ENCODE data around the gene PHACTR2. TPM values are rescaled to one million over a fixed set of nuclear protein-coding genes. Genes with fewer than 3 reads are reported as not detected.
"Not testable (repeated sequence)": the region's sequence is repeated elsewhere in the genome, so short reads cannot be mapped to it uniquely, and the experiment has no call there.

The PHACTR2 gene
- total RNA-seq, 4 donors from 2014 or later = 25.4 to 31.8 (median 26.1) TPM

GRCh38 chr6:143727035-143727434 is 49.3 kb downstream of the PHACTR2 start:
- TF ChIP-seq POLR2A (IDR thresholded peaks at IDR 0.05) = no peak
- TF ChIP-seq CTCF (IDR thresholded peaks at IDR 0.05 in 4 of 5, conservative IDR thresholded peaks at IDR 0.05 in 1 of 5) = no peak
- intact Hi-C loops (cut with DNase I; ENCODE audit: low total_unique reads) = no loop called here
- Histone ChIP-seq H3K4me3 (no peak overlapping the region), H3K4me1 (peaks cover 0 to 2% of the 10 kb centered on the region in 2 donors), H3K27me3 (no peaks in the 10 kb centered on the region), H3K9me3 (no peaks in the 10 kb centered on the region), H3K27ac (no peak overlapping the region), H3K36me3 (no peaks in the 10 kb centered on the region)
- in situ Hi-C loops (cut with MboI; ENCODE audit: low sequenced_read_pairs in 4 of 4) = no loop called here
- ATAC-seq (no peak), DNase-seq (no peak)

- ATAC-seq = no peak
- intact Hi-C loops (cut with DNase I; ENCODE audit: low total_unique reads) = no loop called here
Measured at GRCh38 chr6:143731789-143732188, 54.0 kb downstream of the PHACTR2 start.

GRCh38 chr6:143732536-143732935 is 54.8 kb downstream of the PHACTR2 start:
- intact Hi-C loops (cut with DNase I; ENCODE audit: low total_unique reads) (no loop called here), in situ Hi-C loops (cut with MboI; ENCODE audit: low sequenced_read_pairs in 4 of 4) (no loop called here)
- Histone ChIP-seq H3K27me3 (no peaks in the 10 kb centered on the region), H3K4me1 (peaks cover 9 to 42% of the 10 kb centered on the region in 2 donors), H3K9me3 (no peaks in the 10 kb centered on the region), H3K36me3 (no peaks in the 10 kb centered on the region), H3K4me3 (no peak overlapping the region), H3K27ac (no peak overlapping the region)
- TF ChIP-seq CTCF (IDR thresholded peaks at IDR 0.05 in 4 of 5, conservative IDR thresholded peaks at IDR 0.05 in 1 of 5) = no peak
- no peak for TF ChIP-seq POLR2A (IDR thresholded peaks at IDR 0.05)
- ATAC-seq (no peak), DNase-seq (no peak)

More at GRCh38 chr6:143731789-143732188, 54.0 kb downstream of the PHACTR2 start:
- H3K4me3 ChIP-seq = no peak overlapping the region
- in situ Hi-C loops (cut with MboI; ENCODE audit: low sequenced_read_pairs in 4 of 4) = no loop called here
- no peaks in the 10 kb centered on the region for H3K27me3 ChIP-seq
- H3K4me1 ChIP-seq = peaks cover 9 to 42% of the 10 kb centered on the region in 2 donors
- TF ChIP-seq CTCF (IDR thresholded peaks at IDR 0.05 in 4 of 5, conservative IDR thresholded peaks at IDR 0.05 in 1 of 5) = no peak
- TF ChIP-seq POLR2A (IDR thresholded peaks at IDR 0.05) = no peak
- no peaks in the 10 kb centered on the region for H3K36me3 ChIP-seq
- DNase-seq = no peak
- H3K27ac ChIP-seq = peak overlapping the region in 1 of 4 donors; percentile 13
- H3K9me3 ChIP-seq = no peaks in the 10 kb centered on the region

GRCh38 chr6:143733510-143733909 is 55.7 kb downstream of the PHACTR2 start:
- in situ Hi-C loops (cut with MboI; ENCODE audit: low sequenced_read_pairs in 4 of 4) (no loop called here), intact Hi-C loops (cut with DNase I; ENCODE audit: low total_unique reads) (no loop called here)
- TF ChIP-seq POLR2A (IDR thresholded peaks at IDR 0.05) = no peak
- no peaks in the 10 kb centered on the region for H3K36me3 ChIP-seq
- no peak for ATAC-seq
- peak overlapping the region in 1 of 4 donors; percentile 65 for H3K27ac ChIP-seq
- no peak overlapping the region for H3K4me3 ChIP-seq
- no peak for DNase-seq
- H3K9me3 ChIP-seq = no peaks in the 10 kb centered on the region
- peaks cover 11 to 42% of the 10 kb centered on the region in 2 donors for H3K4me1 ChIP-seq
- H3K27me3 ChIP-seq = no peaks in the 10 kb centered on the region

GRCh38 chr6:143734641-143735063 is 56.9 kb downstream of the PHACTR2 start:
- Histone ChIP-seq H3K27ac (peak overlapping the region in 3 of 4 donors; percentile 12 to 65 (median 38)), H3K4me1 (peaks cover 11 to 42% of the 10 kb centered on the region in 2 donors), H3K4me3 (no peak overlapping the region), H3K36me3 (no peaks in the 10 kb centered on the region), H3K27me3 (no peaks in the 10 kb centered on the region), H3K9me3 (no peaks in the 10 kb centered on the region)
- in situ Hi-C loops (cut with MboI; ENCODE audit: low sequenced_read_pairs in 4 of 4) (no loop called here), intact Hi-C loops (cut with DNase I; ENCODE audit: low total_unique reads) (no loop called here)
- ATAC-seq (peak in 1 of 2 donors; percentile 35), DNase-seq (no peak)
- TF ChIP-seq POLR2A (IDR thresholded peaks at IDR 0.05) (no peak), CTCF (IDR thresholded peaks at IDR 0.05 in 4 of 5, conservative IDR thresholded peaks at IDR 0.05 in 1 of 5) (no peak)

GRCh38 chr6:143738072-143738690 is 60.4 kb downstream of the PHACTR2 start:
- H3K27me3 ChIP-seq; DNase-seq; ATAC-seq; in situ Hi-C loops (cut with MboI; ENCODE audit: low sequenced_read_pairs in 4 of 4); intact Hi-C loops (cut with DNase I; ENCODE audit: low total_unique reads); H3K36me3 ChIP-seq; H3K9me3 ChIP-seq; H3K4me3 ChIP-seq: not testable (repeated sequence)
- Histone ChIP-seq H3K27ac (peak overlapping the region in 3 of 4 donors; percentile 51 to 62 (median 58)), H3K4me1 (peaks cover 21 to 51% of the 10 kb centered on the region in 2 donors)
